Stimulated activated CD8-positive, alpha-beta memory T cell treated with anti-CD3 and anti-CD28 coated beads, Interleukin-2, amount 100 ng/mL, for 1 hour (primary cell): ENCODE results near the gene OSBPL3.

ENCODE experiments used
- DNase-seq, 2 donors: peaks; one replicate each; pipeline ENCODE4 v3.0.0-alpha.2; 2020; ENCODE audit warnings: low read depth in 2 of 2

The OSBPL3 gene

DNA sequence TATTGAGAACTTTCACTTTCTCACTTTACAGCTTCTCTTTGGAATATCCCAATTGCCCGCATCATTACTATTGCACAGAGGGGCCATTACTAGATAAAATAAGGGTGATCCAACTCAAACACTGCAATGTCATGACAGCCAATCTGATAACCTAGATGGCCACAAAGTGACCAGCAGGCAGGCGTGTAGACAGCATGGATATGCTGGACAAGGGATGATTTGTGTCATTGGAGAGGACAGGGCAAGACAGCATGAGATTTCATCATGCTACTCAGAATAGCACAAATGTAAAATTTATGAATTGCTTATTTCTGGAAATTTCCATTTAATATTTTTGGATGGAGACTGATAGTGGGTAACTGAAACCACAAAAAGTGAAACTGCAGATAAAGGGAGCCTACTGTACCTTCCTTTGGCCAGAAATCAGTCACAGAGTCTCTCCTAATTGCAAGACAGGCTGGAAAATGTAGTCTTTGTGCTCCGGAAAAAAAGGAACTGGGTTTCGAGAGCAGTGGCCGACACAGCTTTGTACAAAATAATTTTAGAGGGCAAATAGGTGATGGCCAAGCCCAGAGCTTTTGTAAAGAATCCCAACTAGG, 216.6 kb downstream of the OSBPL3 start:
- DNase-seq, result no peak

GRCh38 chr7:24762771-24763170, 217.2 kb downstream of the OSBPL3 start:
- DNase-seq, result no peak

DNA sequence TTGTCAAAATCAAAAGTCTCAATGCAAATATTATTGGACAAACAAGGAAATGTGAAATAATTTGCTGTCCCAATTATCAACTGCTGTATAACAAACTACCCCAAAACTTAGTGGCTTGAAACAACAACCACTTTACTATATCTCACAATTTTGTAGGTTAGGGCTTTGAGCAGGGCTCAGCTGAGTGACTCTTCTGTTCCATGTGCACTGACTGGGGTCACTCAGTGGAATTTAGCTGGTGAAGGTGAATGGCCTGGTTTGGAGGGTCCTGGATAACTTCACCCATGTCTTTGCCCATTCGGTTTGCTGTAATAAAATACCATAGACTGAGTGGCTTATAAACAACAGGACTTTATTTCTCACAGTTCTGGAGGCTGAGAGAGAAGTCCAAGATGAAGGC, 219.0 kb downstream of the OSBPL3 start:
- no peak for DNase-seq

DNA sequence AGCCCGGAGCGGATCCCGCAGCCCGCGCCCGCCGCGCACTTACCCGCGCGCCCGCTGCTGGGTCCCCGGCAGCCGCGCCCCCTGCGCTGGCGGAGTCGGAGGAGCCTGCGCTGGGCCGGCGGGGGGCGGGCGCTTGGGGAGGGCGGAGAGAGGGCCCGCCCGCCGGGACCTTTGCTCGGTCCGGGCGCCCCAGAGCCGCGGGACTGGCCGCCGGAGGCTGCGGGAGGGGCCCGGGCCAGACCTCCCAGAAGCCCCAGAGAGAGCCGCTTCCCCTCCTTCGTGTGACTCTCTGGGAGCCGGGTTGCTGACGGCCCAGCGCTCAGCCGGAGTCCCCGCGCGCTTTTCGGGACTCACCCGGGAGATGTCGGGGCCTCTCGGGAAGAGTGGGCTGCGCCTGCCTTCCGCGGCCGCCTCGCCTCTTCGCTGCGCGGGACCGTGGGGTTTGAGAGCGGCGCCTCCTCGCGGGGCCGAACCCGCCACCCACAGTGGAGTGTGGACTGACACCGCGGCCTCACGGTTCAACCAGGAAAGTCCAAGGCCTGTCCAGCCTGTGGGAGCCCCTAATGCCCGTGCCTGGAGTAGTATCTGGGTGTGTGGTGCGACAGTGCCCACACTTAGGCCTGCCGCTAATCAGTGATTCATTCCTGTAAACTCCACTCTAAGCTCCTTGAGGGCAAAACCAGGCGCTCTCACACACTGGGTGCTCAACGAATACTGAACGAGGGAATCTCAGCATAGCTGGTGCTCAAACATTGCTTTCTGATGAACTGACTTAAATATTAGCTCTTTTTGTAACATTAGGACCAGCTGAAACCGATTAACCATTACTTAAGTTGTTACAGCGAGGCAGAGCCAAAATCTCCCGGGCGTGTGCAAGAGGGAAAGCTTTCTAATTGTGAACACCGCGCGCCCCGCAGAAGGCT, 222.4 kb downstream of the OSBPL3 start, which contains the start of gene GSDME:
GSDME (minus strand) TSS at position 112 of the 923 bp plus-strand sequence. CDS start 7,690 bp downstream, outside the sequence.
- no peak for DNase-seq

DNA sequence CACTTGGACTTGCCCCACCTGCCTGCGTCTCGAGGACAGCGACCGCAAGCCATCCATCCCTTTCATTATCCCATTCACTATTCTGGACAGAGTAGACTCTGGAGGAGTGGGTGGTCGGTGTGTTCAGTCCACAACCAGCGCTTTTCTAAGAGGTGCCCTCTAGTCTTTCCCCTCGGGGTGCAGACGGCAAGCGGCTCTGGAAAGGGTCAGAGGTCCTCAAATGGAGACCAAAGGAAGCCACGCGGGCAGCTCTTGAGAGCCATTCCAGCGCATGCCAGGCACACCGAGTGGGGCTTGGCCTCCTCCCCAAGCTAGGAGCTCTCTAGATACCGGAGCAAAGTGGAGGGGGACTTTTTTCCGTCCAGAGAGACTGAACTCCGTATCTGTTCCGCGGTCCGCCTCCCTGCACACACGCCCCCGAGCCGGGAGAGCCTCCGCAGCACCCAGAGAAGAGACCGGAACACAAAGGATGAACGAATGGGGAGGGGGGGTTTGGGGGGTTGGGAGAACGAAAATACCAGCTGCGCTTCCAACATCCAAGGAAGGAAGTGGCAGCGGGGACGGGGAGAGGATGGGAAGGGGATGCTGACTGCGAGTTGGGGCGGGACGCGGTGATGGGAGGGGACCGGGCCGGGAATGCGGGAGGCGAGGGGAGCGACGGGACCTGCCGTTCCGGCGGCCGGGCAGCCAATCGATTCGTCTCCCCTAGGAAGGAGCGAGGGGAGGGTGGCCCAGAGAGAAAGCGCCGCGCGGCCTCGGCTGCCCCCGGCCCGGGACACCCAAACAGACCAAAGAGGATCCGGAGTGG, 223.2 kb downstream of the OSBPL3 start:
- DNase-seq, result no peak

DNA sequence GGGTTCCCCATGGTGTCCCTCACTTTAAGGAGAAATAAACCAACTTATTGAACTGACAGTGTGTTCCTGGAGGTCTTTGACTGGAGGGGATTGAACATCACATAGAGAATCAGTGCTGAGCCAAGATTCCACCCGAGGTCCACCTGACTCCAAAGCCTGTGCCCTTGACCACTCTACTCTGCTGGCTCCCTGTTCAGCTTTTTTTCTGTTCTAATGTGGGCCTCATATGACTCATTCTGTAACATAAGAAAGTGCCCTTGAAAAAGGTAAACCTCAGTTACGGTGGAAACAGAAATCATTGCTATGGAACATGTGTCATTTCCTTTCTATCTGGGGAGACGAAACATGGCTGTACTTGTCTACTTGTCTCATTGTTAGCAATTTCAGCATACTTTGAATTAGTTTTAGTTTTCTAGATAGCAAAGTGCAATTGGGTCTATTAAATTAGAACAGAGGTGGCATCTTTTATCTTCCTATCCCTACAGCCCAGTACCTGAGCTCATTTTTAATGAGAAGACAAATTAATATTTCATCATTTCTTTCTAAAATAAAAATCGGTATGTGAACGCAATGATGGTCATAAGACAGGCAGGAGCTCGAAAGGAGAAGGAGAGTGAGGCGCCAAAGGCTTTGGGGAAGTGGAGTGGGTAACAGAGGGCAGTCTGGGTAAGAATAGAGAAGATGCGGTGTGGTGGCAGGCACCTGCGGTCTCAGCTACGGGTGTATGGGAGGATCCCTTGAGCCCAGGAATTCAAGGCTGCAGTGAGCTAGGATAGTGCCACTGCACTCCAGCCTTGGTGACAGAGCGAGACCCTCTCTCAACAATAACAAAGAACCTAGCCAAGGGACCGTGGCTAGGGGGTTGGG, 224.2 kb downstream of the OSBPL3 start:
- DNase-seq, result no peak

DNA sequence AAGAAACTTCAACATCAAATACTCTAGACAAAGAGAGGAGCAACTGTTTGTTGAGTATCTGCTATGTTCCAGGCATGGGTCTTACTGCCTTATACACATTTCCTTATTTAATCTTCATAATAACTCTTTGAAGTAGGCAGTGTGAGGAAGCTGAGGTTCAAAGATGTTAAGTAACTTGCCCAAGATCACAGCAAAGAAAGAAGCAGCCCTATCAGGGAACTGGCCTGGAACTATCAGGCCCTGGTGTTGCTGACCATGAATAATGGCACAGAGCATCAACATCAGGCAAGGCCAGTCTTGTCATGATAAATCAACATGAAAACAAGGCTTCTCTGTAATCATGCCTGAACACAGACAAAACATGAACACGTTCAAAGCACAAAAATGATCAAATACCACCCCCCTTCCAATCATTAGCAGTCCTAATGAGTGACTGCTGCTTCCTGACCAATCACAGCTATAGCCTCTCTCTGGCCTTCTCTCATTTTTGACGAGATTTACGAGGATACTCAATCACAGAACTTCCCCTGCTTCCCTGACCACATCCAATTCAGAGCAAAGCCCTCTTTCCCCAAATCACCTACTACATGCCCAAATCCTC, 225.0 kb downstream of the OSBPL3 start:
- no peak for DNase-seq

- no peak for DNase-seq
Measured at GRCh38 chr7:24752073-24752800, 227.7 kb downstream of the OSBPL3 start.

GRCh38 chr7:24751484-24751883, 228.5 kb downstream of the OSBPL3 start:
- no peak for DNase-seq

DNA sequence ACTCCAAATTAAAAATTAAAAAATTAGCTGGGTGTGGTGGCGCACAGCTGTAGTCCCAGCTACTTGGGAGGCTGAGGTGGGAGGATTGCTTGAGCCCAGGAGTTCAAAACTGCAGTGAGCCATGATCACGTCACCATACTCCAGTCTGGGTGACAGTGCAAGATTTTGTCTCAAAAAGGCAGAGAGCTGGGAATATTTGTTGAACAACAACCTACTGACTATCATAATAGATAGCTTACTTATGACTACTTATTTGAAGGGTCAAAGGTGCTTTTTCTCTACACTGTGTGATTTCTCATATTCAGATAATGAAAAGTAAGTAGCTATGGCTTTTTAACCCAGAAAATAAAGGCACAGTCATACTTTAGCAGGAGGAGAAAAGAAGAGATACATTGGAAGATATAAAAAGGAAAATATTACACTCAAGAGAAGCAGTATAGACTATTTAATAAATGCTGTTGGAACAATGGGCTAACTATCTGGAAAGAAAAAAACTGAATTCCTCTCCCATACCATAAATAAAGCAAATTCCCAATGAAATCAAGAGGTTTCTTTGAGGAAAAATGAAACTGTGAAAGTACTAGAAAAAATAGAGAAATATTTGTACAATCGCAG, 229.4 kb downstream of the OSBPL3 start:
- DNase-seq, result no peak

DNA sequence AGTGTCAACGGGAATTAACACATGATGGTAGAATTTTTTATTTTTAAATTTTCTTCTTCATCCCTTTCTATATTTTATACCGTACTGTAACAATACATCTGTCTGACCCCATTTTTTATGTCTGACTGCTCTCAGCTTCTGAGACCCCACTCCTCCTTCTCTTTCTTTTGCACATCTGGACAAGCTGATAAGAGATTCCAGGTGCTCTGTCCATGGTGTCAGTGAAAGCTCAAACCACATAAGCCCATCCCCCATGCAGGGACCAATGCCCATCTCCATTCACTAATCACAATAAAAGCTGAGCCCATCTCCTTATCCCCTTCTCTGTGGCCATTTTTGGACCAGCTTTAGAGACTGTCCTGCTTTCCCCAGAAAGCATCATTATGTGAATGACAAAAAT, 231.5 kb downstream of the OSBPL3 start:
- DNase-seq, result no peak
